Measurements from ENCODE around the gene COQ8A.

DNA sequence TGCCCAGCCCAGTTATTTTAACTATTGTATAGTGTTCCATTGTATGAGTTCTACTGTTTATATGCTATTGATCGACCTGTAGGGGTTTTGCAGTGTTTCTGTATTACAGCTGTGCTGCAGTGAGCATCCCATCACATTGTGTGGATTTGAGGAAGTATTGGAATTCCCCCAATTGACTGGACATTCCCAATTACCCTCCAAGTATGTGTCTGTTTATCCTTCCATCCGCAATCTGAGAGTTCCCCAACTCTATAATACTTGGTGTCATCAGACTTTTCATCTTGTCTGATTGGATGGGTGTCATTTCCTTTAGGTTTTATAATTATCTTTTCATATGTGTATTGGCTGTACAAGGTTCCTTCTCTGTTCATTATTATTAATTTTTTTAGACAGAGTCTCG lies 41.8 kb upstream of the COQ8A start:
- TF ChIP-seq, protein P1, sequence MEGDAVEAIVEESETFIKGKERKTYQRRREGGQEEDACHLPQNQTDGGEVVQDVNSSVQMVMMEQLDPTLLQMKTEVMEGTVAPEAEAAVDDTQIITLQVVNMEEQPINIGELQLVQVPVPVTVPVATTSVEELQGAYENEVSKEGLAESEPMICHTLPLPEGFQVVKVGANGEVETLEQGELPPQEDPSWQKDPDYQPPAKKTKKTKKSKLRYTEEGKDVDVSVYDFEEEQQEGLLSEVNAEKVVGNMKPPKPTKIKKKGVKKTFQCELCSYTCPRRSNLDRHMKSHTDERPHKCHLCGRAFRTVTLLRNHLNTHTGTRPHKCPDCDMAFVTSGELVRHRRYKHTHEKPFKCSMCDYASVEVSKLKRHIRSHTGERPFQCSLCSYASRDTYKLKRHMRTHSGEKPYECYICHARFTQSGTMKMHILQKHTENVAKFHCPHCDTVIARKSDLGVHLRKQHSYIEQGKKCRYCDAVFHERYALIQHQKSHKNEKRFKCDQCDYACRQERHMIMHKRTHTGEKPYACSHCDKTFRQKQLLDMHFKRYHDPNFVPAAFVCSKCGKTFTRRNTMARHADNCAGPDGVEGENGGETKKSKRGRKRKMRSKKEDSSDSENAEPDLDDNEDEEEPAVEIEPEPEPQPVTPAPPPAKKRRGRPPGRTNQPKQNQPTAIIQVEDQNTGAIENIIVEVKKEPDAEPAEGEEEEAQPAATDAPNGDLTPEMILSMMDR (conservative IDR thresholded peaks at IDR 0.05 in 1 of 2, IDR thresholded peaks at IDR 0.05 in 1 of 2; ENCODE audit: low read depth in 1 of 2, low read length in 2 of 2) = no peak
- no peak for TF ChIP-seq EZH2 (IDR thresholded peaks at IDR 0.05; ENCODE audit: low read length, missing control alignments)

Data from fibroblast of lung (primary cell).